SK-N-MC (cell line): ENCODE results near the gene RCAN2.
"Not testable (repeated sequence)": the region's sequence is repeated elsewhere in the genome, so short reads cannot be mapped to it uniquely, and the experiment has no call there.

Source experiments
- DNase-seq: peaks from one replicate; pipeline ENCODE4 v3.0.0-alpha.2; 2011; ENCODE audit warnings: low read depth, low spot score
- H3K27ac ChIP-seq: fragments of 200-600 bp; sonication (generic); 2 replicates; pipeline ENCODE4 v1.5.1; 2016; ENCODE audit warnings: mixed run types
- H3K36me3 ChIP-seq: fragments of 200-600 bp; sonication (generic); 2 replicates; pipeline ENCODE4 v1.6.1; 2017; ENCODE audit warnings: antibody characterized with exemption, low read length, mixed read lengths; ENCODE audit not compliant: insufficient read depth
- H3K4me3 ChIP-seq: fragments of 200-600 bp; sonication (generic); 2 replicates; pipeline ENCODE4 v1.5.1; 2016
- H3K9ac ChIP-seq: fragments of 200-600 bp; sonication (generic); 2 replicates; pipeline ENCODE4 v1.8.0; 2017; ENCODE audit warnings: mixed run types, mixed read lengths; ENCODE audit not compliant: insufficient read length
- H3K9me3 ChIP-seq: fragments of 200-600 bp; sonication (generic); 2 replicates; pipeline ENCODE4 v1.6.1; 2017; ENCODE audit warnings: low read depth, mild to moderate bottlenecking, antibody characterized with exemption, low read length, moderate library complexity, mixed read lengths
- EZH2 ChIP-seq: fragments of 200-600 bp; sonication (generic); IDR thresholded peaks from one replicate; pipeline ENCODE4 v1.6.1; 2017; ENCODE audit warnings: antibody characterized with exemption
- FOXP2 ChIP-seq: optimal IDR thresholded peaks from 2 replicates; pipeline ENCODE3; 2011; ENCODE audit warnings: mild to moderate bottlenecking, moderate library complexity; ENCODE audit not compliant: insufficient read depth; ENCODE audit errors: extremely low read length, control extremely low read depth
- POLR2AphosphoS5 ChIP-seq: IDR thresholded peaks from 2 replicates; pipeline ENCODE4 v1.6.1; 2012; ENCODE audit warnings: mild to moderate bottlenecking, low read depth, low read length, borderline replicate concordance

Gene RCAN2

GRCh38 chr6:46411456-46412197, 79.6 kb downstream of the RCAN2 start:
- TF ChIP-seq EZH2 (no peak), FOXP2 (no peak), POLR2AphosphoS5 (no peak)
- Histone ChIP-seq H3K27ac (no peak overlapping the region), H3K4me3 (no peak overlapping the region), H3K36me3 (no peaks in the 10 kb centered on the region), H3K9me3 (no peaks in the 10 kb centered on the region), H3K9ac (no peak overlapping the region)
- DNase-seq = no peak

- Histone ChIP-seq H3K9ac (no peak overlapping the region), H3K36me3 (no peaks in the 10 kb centered on the region), H3K27ac (no peak overlapping the region), H3K4me3 (no peak overlapping the region), H3K9me3 (no peaks in the 10 kb centered on the region)
- no peak for DNase-seq
- TF ChIP-seq FOXP2 = no peak
- no peak for TF ChIP-seq POLR2AphosphoS5
- no peak for TF ChIP-seq EZH2
Measured at GRCh38 chr6:46410334-46410953, 80.8 kb downstream of the RCAN2 start.

DNA sequence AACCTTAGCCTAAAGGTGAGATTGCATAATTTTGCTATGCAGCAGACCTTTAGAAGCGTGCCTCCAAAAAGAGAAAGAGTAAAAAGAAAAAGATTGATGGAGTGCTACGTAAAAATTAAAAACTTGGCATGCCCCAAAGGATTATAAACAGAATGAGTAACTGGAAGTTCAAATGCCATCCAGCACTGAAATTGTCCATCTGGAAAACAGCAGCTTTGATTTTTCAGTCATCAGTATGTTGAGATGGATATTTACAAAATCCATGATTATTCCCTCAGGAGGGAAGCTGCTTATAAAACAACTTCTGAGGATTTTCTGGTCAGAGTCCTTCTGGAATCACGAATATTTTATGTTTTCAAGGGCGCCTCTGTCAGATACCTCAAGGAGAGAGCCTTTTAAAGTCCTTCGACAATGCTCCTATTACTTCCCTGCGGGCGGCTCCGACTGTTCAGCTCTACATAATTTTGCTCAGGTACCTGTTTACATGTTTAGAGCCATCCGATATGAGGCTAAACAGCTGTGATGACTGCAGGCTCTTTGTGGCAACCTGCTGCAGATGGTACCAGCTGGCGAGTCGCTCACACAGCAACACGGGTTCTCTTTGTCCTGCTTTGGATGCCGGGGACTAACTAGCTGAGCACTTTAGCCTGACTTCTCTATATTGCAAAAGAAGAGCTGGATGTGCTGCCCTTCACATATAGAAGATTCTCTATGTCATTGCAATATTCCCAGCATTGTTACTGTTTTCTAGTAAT, 83.3 kb downstream of the RCAN2 start:
- DNase-seq = no peak
- no peaks in the 10 kb centered on the region for H3K9me3 ChIP-seq

DNA sequence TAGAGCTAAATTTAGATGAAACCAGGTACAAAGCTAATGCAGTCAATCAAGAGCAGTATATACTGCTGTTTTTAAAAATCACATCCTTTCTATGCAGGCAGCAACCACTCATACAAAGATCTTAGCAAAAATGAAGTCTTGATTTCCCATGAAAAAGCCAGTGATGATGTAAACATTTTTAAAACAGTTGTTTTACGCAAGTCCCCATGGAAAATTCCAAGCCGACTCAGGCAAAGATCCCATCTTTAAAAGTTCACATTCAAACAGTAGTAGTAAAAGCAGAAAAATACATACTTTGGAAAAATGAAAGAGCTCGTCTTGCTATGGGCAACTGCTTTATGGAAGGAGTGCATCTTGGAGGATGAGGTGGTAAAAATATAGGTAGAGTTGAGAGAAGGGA, 84.0 kb downstream of the RCAN2 start:
- TF ChIP-seq POLR2AphosphoS5 (no peak), EZH2 (no peak), FOXP2 (no peak)

More for the DNA sequence above, 83.3 kb downstream of the RCAN2 start:
- H3K27ac ChIP-seq = no peak overlapping the region
- no peaks in the 10 kb centered on the region for H3K36me3 ChIP-seq
- no peak for TF ChIP-seq POLR2AphosphoS5
- no peak for TF ChIP-seq FOXP2
- TF ChIP-seq EZH2 = no peak
- no peak overlapping the region for H3K9ac ChIP-seq
- no peak overlapping the region for H3K4me3 ChIP-seq

DNA sequence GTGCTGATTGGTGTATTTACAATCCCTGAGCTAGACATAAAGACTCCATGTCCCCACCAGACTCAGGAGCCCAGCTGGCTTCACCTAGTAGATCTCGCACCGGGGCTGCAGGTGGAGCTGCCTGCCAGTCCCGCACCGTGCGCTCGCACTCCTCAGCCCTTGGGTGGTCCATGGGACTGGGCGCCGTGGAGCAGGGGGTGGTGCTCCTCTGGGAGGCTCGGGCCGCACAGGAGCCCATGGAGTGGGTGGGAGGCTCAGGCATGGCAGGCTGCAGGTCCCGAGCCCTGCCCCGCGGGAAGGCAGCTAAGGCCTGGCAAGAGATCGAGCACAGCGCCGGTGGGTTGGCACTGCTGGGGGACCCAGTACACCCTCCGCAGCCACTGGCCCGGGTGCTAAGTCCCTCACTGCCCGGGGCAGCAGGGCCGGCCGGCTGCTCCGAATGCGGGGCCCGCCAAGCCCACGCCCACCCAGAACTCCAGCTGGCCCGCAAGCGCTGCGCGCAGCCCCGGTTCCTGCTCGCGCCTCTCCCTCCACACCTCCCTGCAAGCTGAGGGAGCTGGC, 85.5 kb downstream of the RCAN2 start:
- H3K9ac ChIP-seq, H3K9me3 ChIP-seq, H3K4me3 ChIP-seq, H3K36me3 ChIP-seq, H3K27ac ChIP-seq, DNase-seq: not testable (repeated sequence)

More for the DNA sequence above, 84.0 kb downstream of the RCAN2 start:
- H3K9ac ChIP-seq = no peak overlapping the region
- no peaks in the 10 kb centered on the region for H3K36me3 ChIP-seq
- H3K4me3 ChIP-seq = no peak overlapping the region
- no peak for DNase-seq
- H3K27ac ChIP-seq = no peak overlapping the region
- H3K9me3 ChIP-seq = no peaks in the 10 kb centered on the region

- Histone ChIP-seq H3K27ac (no peak overlapping the region), H3K9me3 (no peaks in the 10 kb centered on the region), H3K36me3 (no peaks in the 10 kb centered on the region), H3K9ac (no peak overlapping the region), H3K4me3 (no peak overlapping the region)
- no peak for TF ChIP-seq EZH2
- TF ChIP-seq POLR2AphosphoS5 = no peak
- TF ChIP-seq FOXP2 = no peak
- DNase-seq = no peak
Measured at GRCh38 chr6:46400898-46401297, 90.4 kb downstream of the RCAN2 start.

GRCh38 chr6:46395530-46395929, 95.7 kb downstream of the RCAN2 start:
- TF ChIP-seq POLR2AphosphoS5 (no peak), FOXP2 (no peak), EZH2 (no peak)
- no peaks in the 10 kb centered on the region for H3K36me3 ChIP-seq
- no peak overlapping the region for H3K27ac ChIP-seq
- no peak for DNase-seq
- H3K9me3 ChIP-seq = no peaks in the 10 kb centered on the region
- no peak overlapping the region for H3K4me3 ChIP-seq
- no peak overlapping the region for H3K9ac ChIP-seq

DNA sequence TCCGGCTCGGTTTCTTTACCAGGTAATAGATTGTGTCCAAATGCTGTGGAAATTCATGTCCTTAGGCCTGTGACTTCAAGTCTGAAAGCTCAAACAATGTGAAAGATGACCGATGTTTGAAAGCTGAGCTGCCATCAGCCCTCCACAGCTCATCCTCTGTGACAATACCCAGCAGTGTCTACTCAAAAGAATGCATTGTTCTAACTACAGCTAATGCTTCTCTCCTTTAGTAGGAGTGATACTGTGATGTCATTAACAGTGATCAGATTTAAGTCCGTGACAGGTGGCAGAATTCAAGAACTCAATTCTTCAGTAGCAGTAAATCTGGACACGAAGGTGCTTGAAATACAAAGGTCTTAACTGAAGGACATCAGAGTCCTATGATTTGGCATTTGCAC, 97.3 kb downstream of the RCAN2 start:
- no peaks in the 10 kb centered on the region for H3K36me3 ChIP-seq

More for the DNA sequence above, 97.3 kb downstream of the RCAN2 start:
- TF ChIP-seq FOXP2 (no peak), POLR2AphosphoS5 (no peak), EZH2 (no peak)
- Histone ChIP-seq H3K9ac (no peak overlapping the region), H3K9me3 (no peaks in the 10 kb centered on the region), H3K27ac (no peak overlapping the region), H3K4me3 (no peak overlapping the region)
- no peak for DNase-seq
